Measurements from ENCODE around the gene HPSE2.

DNA sequence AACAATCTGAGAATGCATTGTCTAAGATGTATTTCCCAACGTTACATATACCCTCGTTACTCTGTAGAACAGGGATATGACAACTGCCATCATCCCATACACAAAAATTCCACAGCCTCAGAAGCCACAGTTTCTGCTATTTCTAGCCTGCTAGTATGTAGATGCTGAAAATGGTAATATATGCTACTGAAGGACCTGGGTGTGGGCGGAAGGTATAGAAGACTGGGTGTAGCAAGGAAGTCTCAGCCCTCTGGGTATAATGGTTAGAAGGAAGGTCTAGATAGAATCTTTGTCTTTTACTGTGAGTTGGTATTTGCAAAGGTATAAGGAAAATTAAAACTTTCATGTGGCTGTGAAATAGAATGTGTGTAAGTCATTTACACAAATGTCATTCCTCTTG lies 709.7 kb downstream of the HPSE2 start:
- TF ChIP-seq RXRA (IDR thresholded peaks at IDR 0.05; ENCODE audit: insufficient read depth, low read depth, low read length) (no peak), JUND (IDR thresholded peaks at IDR 0.05; ENCODE audit: low read length) (no peak), YY1 (IDR thresholded peaks at IDR 0.05; ENCODE audit: low read depth, low read length) (no peak), CHD1 (IDR thresholded peaks at IDR 0.05; ENCODE audit: low read depth, low read length) (no peak), CBX5 (IDR thresholded peaks at IDR 0.05; ENCODE audit: low read depth, low read length) (no peak), GABPA (IDR thresholded peaks at IDR 0.05; ENCODE audit: borderline replicate concordance, insufficient read depth, low read length) (no peak), POLR2AphosphoS5 (IDR thresholded peaks at IDR 0.05; ENCODE audit: low read depth, low read length) (no peak), RBBP5 (IDR thresholded peaks at IDR 0.05; ENCODE audit: borderline replicate concordance, low read depth, low read length) (no peak)
- TF ChIP-seq, protein P1, sequence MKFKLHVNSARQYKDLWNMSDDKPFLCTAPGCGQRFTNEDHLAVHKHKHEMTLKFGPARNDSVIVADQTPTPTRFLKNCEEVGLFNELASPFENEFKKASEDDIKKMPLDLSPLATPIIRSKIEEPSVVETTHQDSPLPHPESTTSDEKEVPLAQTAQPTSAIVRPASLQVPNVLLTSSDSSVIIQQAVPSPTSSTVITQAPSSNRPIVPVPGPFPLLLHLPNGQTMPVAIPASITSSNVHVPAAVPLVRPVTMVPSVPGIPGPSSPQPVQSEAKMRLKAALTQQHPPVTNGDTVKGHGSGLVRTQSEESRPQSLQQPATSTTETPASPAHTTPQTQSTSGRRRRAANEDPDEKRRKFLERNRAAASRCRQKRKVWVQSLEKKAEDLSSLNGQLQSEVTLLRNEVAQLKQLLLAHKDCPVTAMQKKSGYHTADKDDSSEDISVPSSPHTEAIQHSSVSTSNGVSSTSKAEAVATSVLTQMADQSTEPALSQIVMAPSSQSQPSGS (IDR thresholded peaks at IDR 0.05; ENCODE audit: low read length) = no peak
- TF ChIP-seq, protein P2, sequence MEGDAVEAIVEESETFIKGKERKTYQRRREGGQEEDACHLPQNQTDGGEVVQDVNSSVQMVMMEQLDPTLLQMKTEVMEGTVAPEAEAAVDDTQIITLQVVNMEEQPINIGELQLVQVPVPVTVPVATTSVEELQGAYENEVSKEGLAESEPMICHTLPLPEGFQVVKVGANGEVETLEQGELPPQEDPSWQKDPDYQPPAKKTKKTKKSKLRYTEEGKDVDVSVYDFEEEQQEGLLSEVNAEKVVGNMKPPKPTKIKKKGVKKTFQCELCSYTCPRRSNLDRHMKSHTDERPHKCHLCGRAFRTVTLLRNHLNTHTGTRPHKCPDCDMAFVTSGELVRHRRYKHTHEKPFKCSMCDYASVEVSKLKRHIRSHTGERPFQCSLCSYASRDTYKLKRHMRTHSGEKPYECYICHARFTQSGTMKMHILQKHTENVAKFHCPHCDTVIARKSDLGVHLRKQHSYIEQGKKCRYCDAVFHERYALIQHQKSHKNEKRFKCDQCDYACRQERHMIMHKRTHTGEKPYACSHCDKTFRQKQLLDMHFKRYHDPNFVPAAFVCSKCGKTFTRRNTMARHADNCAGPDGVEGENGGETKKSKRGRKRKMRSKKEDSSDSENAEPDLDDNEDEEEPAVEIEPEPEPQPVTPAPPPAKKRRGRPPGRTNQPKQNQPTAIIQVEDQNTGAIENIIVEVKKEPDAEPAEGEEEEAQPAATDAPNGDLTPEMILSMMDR (IDR thresholded peaks at IDR 0.05; ENCODE audit: control extremely low read depth in 1 of 3, insufficient read depth in 1 of 3, low read depth in 1 of 3, low read length in 3 of 3) = no peak
- TF ChIP-seq, protein P3, sequence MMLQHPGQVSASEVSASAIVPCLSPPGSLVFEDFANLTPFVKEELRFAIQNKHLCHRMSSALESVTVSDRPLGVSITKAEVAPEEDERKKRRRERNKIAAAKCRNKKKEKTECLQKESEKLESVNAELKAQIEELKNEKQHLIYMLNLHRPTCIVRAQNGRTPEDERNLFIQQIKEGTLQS (IDR thresholded peaks at IDR 0.05; ENCODE audit: insufficient read depth, low read depth, low read length) = no peak

Data from H1 (cell line).